Endothelial cell of umbilical vein (primary cell): ENCODE data around the gene MOK. TPM values are rescaled to one million over a fixed set of nuclear protein-coding genes. Genes with fewer than 3 reads are reported as not detected.

Experiments used
- BruUV-seq: library from RNA; stranded (reverse); fragments of 400-500 nt; replicated peaks from 2 replicates; lab custom pipeline; 2021; lab: Mats Ljungman, UMichigan
- CTCF ChIA-PET: fragments of 300-600, 350-600 bp; sonication (Branson Sonifier 250); formaldehyde crosslinking; loops from one replicate; lab custom pipeline; 2021; ENCODE audit warnings: antibody characterized with exemption, inconsistent platforms; lab: Charles Lee
- POLR2A ChIA-PET: fragments of 300-600, 350-600 bp; sonication (Branson Sonifier 250); formaldehyde crosslinking; loops from one replicate; lab custom pipeline; 2021; ENCODE audit warnings: antibody characterized with exemption, inconsistent platforms; lab: Charles Lee
- DNase-seq: peaks from one replicate; pipeline ENCODE4 v3.0.0-alpha.2; 2011; ENCODE audit warnings: low read depth, low spot score
- FAIRE-seq: peaks from 2 replicates; lab custom pipeline; 2011; peaks lifted over from hg19 to GRCh38; lab: Jason Lieb, UNC
- H2AFZ ChIP-seq: 2 replicates; pipeline ENCODE4 v1.6.0; 2012; ENCODE audit warnings: low read depth, low read length, control low read depth, inconsistent platforms
- H3K27ac ChIP-seq: 2 replicates; pipeline ENCODE4 v1.5.1; 2011; ENCODE audit warnings: low read depth, mild to moderate bottlenecking, control low read depth, low read length, moderate library complexity; ENCODE audit not compliant: insufficient read depth
- H3K27me3 ChIP-seq, 2 experiments: 2 replicates each; pipeline versions ENCODE4 v1.6.0 to v1.6.1; 2011; ENCODE audit warnings: low read length in 2 of 2, mixed read lengths in 1 of 2; ENCODE audit not compliant: control insufficient read depth in 2 of 2, insufficient read depth in 2 of 2
- H3K36me3 ChIP-seq, 2 experiments: 2 replicates in 1 of 2; 3 replicates in 1 of 2; pipeline ENCODE4 v1.5.1; 2011; ENCODE audit warnings: low read length in 2 of 2, mild to moderate bottlenecking in 1 of 2, moderate library complexity in 1 of 2; ENCODE audit not compliant: control insufficient read depth in 2 of 2, insufficient read depth in 2 of 2; ENCODE audit errors: extremely low read depth in 1 of 2
- H3K4me1 ChIP-seq: 3 replicates; pipeline ENCODE4 v1.5.1; 2011; ENCODE audit warnings: mild to moderate bottlenecking, low read length; ENCODE audit not compliant: control insufficient read depth, insufficient read depth; ENCODE audit errors: extremely low read depth
- H3K4me2 ChIP-seq: 2 replicates; pipeline ENCODE4 v1.6.1; 2011; ENCODE audit warnings: low read length, control low read depth, mixed read lengths; ENCODE audit not compliant: insufficient read depth
- H3K4me3 ChIP-seq, 3 experiments: fragments of 200-600 bp in 1 of 3; sonication (generic), shearing (Covaris generic) in 1 of 3; replicated peaks in 1 of 3; 2 replicates each; pipeline ENCODE4 v1.5.1; 2011 to 2016; ENCODE audit warnings: control low read depth in 3 of 3, low read length in 3 of 3, mild to moderate bottlenecking in 2 of 3, inconsistent platforms in 1 of 3, low read depth in 1 of 3, moderate library complexity in 1 of 3; ENCODE audit not compliant: insufficient read depth in 1 of 3
- H3K79me2 ChIP-seq: 2 replicates; pipeline ENCODE4 v1.6.0; 2012; ENCODE audit warnings: low read length, inconsistent platforms; ENCODE audit not compliant: control insufficient read depth, insufficient read depth
- H3K9ac ChIP-seq: replicated peaks from 2 replicates; pipeline ENCODE3; 2011; ENCODE audit warnings: low read length, control low read depth; ENCODE audit not compliant: insufficient read depth; ENCODE audit errors: extremely low read depth
- H3K9me1 ChIP-seq: replicated peaks from 3 replicates; pipeline ENCODE4 v1.6.0; 2011; ENCODE audit warnings: mild to moderate bottlenecking, low read length; ENCODE audit not compliant: control insufficient read depth, insufficient read depth; ENCODE audit errors: extremely low read depth
- H3K9me3 ChIP-seq: replicated peaks from 2 replicates; pipeline ENCODE4 v1.5.1; 2012; ENCODE audit warnings: low read length, inconsistent platforms; ENCODE audit not compliant: control insufficient read depth, insufficient read depth
- H4K20me1 ChIP-seq: replicated peaks from 2 replicates; pipeline ENCODE3; 2011; ENCODE audit warnings: mild to moderate bottlenecking, low read length; ENCODE audit not compliant: control insufficient read depth, insufficient read depth; ENCODE audit errors: extremely low read depth
- EZH2 ChIP-seq: IDR thresholded peaks from 2 replicates; pipeline ENCODE4 v1.6.1; 2012; ENCODE audit warnings: borderline replicate concordance, low read depth, mild to moderate bottlenecking, moderate library complexity, low read length, inconsistent platforms; ENCODE audit not compliant: severe bottlenecking
- FOS ChIP-seq: IDR thresholded peaks from 2 replicates; pipeline ENCODE4 v1.6.1; 2011; ENCODE audit warnings: mild to moderate bottlenecking, low read length, moderate library complexity, borderline replicate concordance; ENCODE audit not compliant: insufficient read depth
- GATA2 ChIP-seq: IDR thresholded peaks from 2 replicates; pipeline ENCODE4 v1.7.0; 2011; ENCODE audit warnings: low read depth, mild to moderate bottlenecking, moderate library complexity, mixed read lengths, low read length; ENCODE audit not compliant: insufficient read length, insufficient read depth
- JUN ChIP-seq: IDR thresholded peaks from 2 replicates; pipeline ENCODE4 v1.6.1; 2011; ENCODE audit warnings: borderline replicate concordance, low read depth; ENCODE audit not compliant: insufficient read length, insufficient read depth
- MYC ChIP-seq: IDR thresholded peaks from one replicate; pipeline ENCODE4 v1.6.1; 2011; ENCODE audit warnings: mild to moderate bottlenecking, low read depth, low read length
- POLR2A ChIP-seq: IDR thresholded peaks from 2 replicates; pipeline ENCODE4 v1.6.1; 2012; ENCODE audit warnings: low read depth, mild to moderate bottlenecking, control low read depth, low read length
- POLR2AphosphoS5 ChIP-seq: IDR thresholded peaks from 2 replicates; pipeline ENCODE4 v1.6.1; 2012; ENCODE audit warnings: low read depth, mild to moderate bottlenecking, control low read depth, low read length, moderate library complexity; ENCODE audit not compliant: insufficient read depth
- dilution Hi-C: fragments of 300-500 bp; cut with MboI; formaldehyde crosslinking; loops from one replicate; pipeline ENCODE4 v1.15.0; 2019; ENCODE audit warnings: low sequenced_read_pairs; ENCODE audit not compliant: extremely low pct_ligation_motif_present
- intact Hi-C: fragments of 100-400 bp; cut with micrococcal nuclease; formaldehyde crosslinking; loops from one replicate; pipeline ENCODE4 v1.10.0; 2022
- polyA plus RNA-seq, 4 experiments: library from polyadenylated mRNA; depleted of rRNA in 3 of 4; stranded (reverse) in 3 of 4; unstranded in 1 of 4; fragments of >200 nt; gene quantifications; 2 replicates each; pipeline versions ENCODE4 v1.2.1 to v1.2.3, GENCODE V29; 2011 to 2012; ENCODE audit warnings: missing spikeins in 1 of 4
- total RNA-seq: library from RNA; stranded (reverse); gene quantifications from 2 replicates; pipeline ENCODE4 v1.2.3, GENCODE V29; 2021
- TF ChIP-seq, protein P1 (sequence below), 2 donors: IDR thresholded peaks; 1 replicate in 1 of 2; 2 replicates in 1 of 2; pipeline ENCODE4 v1.5.1; 2011; ENCODE audit warnings: low read length in 2 of 2, mild to moderate bottlenecking in 2 of 2, moderate library complexity in 2 of 2, control low read depth in 1 of 2, inconsistent platforms in 1 of 2, low read depth in 1 of 2; ENCODE audit not compliant: insufficient read depth in 1 of 2; ENCODE audit errors: extremely low read depth in 1 of 2
- TF ChIP-seq, protein P2 (sequence below): IDR thresholded peaks from 2 replicates; pipeline ENCODE4 v1.6.1; 2011; ENCODE audit not compliant: insufficient read depth, insufficient read length

Gene MOK
- total and polyA plus RNA-seq, 2 donors (not counting 3 experiments of a cell fraction or from before 2014, with no cell fraction given), result 6.1 to 8.6 TPM

DNA sequence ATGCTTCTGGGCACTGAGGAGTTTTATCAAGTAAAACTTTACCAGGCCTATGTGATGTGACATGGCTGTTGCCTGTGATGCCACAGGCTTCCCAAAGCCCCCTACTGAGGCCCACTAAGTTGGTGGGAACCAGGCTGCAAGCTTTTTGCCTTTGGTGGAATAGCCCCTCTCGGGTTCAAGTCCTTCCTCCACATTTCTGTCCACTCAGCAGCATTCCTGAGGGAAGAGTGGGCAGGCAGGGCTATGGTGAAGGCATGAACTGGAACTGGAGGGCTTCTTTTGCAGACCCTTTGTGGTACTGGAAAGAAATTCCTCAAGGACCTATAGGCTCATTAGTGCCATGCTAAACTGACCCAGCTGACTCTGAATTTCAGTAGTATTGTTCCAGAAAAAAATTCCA is 116.8 kb downstream of the MOK start:
- peaks cover 51% of the 10 kb centered on the region for H3K79me2 ChIP-seq
- no TSS peak for BruUV-seq
- no peak overlapping the region for H3K27ac ChIP-seq
- FAIRE-seq (no peak), DNase-seq (no peak)
- H3K4me3 ChIP-seq, result no peak overlapping the region
- no peaks in the 10 kb centered on the region for H3K4me1 ChIP-seq
- H3K9ac ChIP-seq, result no peak overlapping the region
- H3K27me3 ChIP-seq, result no peaks in the 10 kb centered on the region
- no peaks in the 10 kb centered on the region for H3K36me3 ChIP-seq
- dilution Hi-C loops, result no loop called here
- H3K9me1 ChIP-seq, result no peaks in the 10 kb centered on the region
- TF ChIP-seq, protein P1, sequence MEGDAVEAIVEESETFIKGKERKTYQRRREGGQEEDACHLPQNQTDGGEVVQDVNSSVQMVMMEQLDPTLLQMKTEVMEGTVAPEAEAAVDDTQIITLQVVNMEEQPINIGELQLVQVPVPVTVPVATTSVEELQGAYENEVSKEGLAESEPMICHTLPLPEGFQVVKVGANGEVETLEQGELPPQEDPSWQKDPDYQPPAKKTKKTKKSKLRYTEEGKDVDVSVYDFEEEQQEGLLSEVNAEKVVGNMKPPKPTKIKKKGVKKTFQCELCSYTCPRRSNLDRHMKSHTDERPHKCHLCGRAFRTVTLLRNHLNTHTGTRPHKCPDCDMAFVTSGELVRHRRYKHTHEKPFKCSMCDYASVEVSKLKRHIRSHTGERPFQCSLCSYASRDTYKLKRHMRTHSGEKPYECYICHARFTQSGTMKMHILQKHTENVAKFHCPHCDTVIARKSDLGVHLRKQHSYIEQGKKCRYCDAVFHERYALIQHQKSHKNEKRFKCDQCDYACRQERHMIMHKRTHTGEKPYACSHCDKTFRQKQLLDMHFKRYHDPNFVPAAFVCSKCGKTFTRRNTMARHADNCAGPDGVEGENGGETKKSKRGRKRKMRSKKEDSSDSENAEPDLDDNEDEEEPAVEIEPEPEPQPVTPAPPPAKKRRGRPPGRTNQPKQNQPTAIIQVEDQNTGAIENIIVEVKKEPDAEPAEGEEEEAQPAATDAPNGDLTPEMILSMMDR (IDR thresholded peaks at IDR 0.05; ENCODE audit: extremely low read depth in 1 of 2, insufficient read depth in 1 of 2, low read depth in 1 of 2, low read length in 2 of 2), result no peak
- no peak for TF ChIP-seq POLR2A
- TF ChIP-seq JUN, result no peak
- no peak for TF ChIP-seq POLR2AphosphoS5
- no peak for TF ChIP-seq EZH2
- TF ChIP-seq, protein P2, sequence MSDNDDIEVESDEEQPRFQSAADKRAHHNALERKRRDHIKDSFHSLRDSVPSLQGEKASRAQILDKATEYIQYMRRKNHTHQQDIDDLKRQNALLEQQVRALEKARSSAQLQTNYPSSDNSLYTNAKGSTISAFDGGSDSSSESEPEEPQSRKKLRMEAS, result no peak
- no peak for TF ChIP-seq MYC
- TF ChIP-seq GATA2, result no peak
- TF ChIP-seq FOS, result no peak
- H4K20me1 ChIP-seq, result no peaks in the 10 kb centered on the region
- POLR2A ChIA-PET, result no interaction called here
- no peak overlapping the region for H3K4me2 ChIP-seq
- intact Hi-C loops, result no loop called here
- no peaks in the 10 kb centered on the region for H3K9me3 ChIP-seq
- H2AFZ ChIP-seq, result no peak overlapping the region
- CTCF ChIA-PET, result interaction anchor here (1.0 to 1.5 kb wide), 4 partner anchors 10 to 49 kb away, joined by 3 read pairs; no protein-coding TSS in a partner anchor
